Cerebellar cortex (tissue), 1 donor: Measurements from ENCODE around the gene ALPP.
"Not testable (repeated sequence)": the region's sequence is repeated elsewhere in the genome, so short reads cannot be mapped to it uniquely, and the experiment has no call there.

Experiments
- DNase-seq: peaks from one replicate; pipeline ENCODE4 v3.0.0-alpha.2; 2015; ENCODE audit warnings: low spot score

ALPP gene

DNA sequence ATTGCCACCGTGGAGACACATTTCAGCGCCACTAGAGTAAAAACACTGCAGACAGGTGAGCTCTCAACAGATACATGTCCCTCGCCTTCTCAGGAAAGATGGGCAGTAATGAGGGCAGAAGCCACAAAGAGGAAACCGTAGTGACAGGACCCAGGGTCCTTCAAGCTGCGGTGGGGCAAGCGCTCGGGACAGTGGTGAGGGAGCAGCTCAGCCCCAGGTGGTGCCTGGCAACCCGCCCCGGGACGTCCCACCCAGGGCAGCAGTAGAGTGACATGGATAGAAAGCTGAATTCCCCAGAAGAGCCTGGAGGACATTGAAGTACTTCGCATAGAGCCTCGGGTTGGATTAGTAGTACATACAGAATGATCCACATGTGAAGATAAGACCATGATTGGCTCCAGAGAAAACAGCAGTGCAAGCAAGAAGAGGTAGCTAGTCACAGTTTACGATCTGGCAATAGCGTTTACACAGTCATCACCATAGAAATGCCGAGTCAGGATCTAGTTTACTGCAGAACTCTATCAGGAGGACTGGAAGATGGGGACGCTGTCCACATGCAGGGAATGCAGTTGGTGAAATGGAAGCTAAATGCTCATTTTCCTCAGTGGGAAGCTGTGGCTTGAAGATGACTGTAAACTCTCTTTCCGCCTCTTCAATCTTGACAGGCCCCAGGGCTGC is 37.4 kb upstream of the ALPP start:
- no peak for DNase-seq

DNA sequence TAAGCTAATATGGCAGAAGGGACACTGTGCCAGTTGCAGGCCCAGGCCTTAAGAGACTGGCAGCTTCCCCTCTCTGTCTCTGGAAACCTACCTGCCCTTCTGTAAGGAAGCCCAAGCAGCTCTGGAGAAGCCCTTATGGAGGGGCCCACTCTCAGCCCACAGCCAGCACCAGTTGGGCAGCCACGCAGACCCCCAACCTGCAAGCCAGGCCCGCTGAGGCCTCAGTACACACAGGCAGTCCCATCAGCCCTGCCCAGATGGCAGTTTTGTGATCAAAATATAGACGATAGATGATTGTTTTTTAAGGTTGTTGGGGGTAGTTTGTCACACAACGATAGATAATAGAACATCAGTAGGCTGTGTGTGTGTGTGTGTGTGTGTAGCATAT is 36.8 kb upstream of the ALPP start:
- DNase-seq = no peak

DNA sequence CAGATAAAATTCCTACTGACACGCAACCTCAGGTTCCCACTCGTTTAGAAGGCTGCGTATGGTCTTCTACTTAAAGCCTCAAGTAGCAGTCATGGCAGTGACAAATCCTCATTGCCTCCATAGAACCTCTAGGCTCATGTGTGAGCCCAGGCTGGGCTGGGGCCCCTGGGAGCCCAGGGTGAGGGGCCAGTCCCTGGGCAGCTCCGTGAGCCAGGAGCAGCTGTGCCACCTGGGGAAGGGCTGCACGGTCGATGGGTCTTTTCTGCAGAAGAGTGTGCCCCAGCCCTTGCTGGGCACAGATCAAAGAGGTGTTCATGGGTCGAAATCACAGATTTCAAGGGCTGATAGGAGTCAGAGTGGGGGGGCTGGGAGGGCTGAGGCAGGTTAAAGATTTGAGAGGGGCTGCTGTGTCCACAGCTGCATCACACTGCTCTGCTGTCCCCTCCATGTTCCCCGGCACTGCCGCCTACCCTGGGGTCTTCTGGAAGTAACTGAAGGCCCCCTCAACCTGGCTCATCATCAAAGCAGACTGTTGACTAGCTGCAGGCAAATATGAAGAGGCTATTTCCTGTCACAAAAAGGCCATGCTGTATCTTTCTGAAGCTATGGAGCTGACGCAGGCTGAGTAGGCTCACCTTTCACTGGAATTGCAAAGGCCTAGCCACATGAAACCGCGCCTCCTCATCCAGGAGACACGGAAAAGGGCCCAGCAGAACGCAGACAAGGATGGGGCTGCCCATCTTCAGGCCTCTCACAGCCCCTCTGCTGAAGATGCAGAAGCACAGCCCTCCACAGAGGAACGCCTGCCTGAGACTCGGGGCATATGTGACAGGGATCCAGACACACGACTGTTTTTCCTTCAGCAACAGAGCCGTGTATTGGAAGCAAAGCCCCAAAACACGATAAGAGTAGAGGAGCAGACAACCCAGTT is 35.7 kb upstream of the ALPP start:
- DNase-seq = no peak

- DNase-seq = no peak
These were observed 34.7 kb upstream of the ALPP start for GRCh38 chr2:232343821-232344220.

- no peak for DNase-seq
These were observed 33.3 kb upstream of the ALPP start for GRCh38 chr2:232345251-232345650.

GRCh38 chr2:232347369-232347768 is 31.2 kb upstream of the ALPP start:
- DNase-seq = no peak

GRCh38 chr2:232348936-232349335 is 29.6 kb upstream of the ALPP start:
- no peak for DNase-seq

DNA sequence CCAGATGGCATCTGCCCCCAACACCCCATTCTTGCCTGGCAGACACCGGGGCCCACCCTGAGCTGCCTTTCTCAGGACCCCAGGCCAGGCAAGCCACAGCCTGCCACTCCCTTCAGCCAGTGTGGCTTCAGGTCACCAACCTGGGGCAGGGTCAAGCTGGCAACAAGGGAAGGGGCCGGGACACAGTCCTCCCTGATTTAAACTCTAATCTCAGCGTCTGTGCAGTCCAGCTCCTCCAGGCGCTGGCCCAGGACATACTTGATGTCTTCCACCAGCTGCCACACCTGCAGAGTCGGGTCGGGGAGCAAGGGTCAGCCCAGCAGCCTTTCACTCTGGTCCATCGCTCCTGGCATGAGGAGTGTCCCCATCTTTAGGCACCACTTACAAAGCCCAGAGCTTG is 29.0 kb upstream of the ALPP start:
- no peak for DNase-seq

- DNase-seq = no peak
These were observed 28.5 kb upstream of the ALPP start for GRCh38 chr2:232349946-232350635.

DNA sequence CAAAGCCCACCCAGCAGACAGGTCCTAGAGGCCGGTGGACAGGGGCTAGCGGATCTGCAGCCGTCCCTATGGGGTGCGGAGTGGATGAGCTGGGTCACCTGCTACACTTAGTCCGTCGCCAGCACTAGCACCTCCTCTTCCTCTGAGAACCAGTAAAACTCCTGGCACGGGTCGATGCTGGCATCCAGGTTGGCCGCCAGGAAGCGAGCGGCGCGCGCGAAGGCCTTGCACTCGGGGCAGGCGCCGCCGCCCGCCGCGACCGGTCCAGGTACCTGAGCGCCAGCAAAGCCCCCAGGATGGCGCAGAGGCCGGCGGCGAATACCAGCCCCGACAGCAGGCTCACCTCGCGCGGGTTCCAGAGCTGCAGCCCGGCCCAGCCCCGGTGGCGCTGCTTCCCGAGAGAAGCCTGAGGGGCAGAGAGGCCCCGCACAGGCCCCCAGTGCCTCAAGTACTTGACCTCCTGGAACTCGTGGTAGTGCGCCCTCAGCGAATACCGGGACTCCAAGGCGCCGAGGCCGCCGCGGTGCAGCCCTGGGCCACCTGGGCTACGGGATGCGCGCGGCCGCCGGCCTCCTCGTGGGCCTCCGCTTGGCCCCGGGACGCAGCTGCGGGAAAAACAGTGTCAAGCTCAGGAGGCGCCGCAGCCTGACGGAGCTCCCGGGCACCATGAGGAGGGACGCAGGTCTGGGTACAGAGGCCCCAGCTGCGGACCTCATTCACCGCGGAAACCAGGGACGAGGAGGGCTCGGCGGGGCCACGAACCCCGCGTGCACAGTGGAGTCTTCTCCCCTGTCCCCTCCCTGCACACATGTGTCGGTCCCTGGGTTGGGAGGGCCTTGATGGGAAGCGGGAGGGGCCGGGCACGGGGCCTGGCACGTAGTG is 27.5 kb upstream of the ALPP start:
- DNase-seq = no peak

DNA sequence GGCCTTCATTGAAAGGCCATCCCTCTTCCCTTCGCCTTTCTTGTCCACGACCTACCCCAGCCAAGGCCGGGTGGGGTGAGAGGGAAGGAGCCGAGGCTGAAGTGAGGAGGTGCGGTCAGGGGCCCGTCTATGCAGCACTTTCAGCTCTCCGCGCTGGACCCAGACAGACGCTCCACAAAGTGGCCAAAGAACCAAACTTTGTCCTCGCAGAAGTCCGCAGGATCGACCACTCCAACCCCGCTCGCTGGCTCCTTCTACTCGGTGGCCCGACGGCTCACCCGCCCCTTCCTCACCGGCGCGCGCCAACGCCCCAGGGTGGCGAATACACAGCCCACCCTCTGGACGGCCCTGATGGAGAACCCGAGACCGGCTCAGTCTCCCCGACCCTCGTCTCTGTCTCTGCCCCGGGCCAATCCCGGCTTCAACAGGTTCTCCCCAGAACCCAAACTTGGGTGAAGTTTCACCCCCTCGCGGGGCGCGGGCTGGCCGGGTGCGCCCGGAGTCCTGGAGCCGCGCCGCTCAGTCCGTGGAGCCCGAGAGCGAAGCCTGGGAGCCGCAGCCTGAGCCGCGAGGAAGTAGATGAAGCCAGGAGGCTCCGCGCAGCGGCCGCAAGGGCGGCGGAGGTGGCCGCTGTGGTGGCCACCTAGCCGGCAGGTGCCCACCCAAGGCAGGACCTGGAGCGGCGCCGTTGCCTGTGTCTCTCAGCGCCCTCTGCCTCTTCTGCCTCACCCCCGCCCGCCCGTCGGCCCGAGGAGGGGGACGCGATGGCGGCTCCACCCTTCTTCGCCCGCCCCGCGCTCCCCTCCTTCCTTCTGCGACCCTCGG is 26.7 kb upstream of the ALPP start:
- no peak for DNase-seq

- no peak for DNase-seq
These were observed 25.9 kb upstream of the ALPP start for GRCh38 chr2:232352511-232353091.

- no peak for DNase-seq
These were observed 25.5 kb upstream of the ALPP start for GRCh38 chr2:232353096-232353495.

DNA sequence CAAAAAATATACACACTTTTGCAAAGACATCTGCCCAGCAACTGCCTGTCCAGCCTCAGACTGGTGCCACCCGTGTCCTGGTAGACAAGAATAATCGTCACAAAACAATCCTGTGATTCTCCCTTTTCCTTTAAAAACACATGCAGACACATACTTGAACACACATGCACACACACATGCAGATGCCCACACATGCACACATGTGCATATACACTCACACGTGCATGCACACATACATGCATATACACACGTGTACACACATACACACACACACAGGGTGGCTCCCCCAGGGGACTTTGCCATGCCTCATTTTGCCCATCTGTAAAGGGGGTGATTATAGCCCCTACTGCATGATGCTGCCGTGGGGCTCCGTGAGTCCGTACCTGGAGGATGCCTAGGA is 24.9 kb upstream of the ALPP start:
- no peak for DNase-seq

- DNase-seq = no peak
These were observed 24.5 kb upstream of the ALPP start for GRCh38 chr2:232354069-232354468.

DNA sequence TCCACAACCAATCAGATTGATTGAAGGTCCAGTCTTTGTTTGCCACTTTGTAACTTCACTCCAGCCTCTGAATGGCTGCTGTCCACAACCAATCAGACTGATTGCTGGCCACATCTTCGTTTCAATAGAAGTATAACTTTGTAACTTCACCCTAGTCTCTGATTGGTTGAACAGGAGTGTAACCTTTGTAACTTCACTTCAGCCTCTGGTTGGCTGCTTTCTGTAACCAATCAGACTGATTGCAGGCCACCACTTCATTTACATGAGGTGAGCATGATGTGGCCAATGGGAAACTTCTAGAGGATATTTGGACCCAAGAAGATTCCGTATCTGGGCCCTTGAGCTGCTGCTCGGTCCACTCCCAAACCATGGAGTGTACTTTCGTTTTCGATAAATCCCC is 16.9 kb upstream of the ALPP start:
- DNase-seq = no peak

GRCh38 chr2:232362174-232362900 is 16.2 kb upstream of the ALPP start:
- no peak for DNase-seq

DNA sequence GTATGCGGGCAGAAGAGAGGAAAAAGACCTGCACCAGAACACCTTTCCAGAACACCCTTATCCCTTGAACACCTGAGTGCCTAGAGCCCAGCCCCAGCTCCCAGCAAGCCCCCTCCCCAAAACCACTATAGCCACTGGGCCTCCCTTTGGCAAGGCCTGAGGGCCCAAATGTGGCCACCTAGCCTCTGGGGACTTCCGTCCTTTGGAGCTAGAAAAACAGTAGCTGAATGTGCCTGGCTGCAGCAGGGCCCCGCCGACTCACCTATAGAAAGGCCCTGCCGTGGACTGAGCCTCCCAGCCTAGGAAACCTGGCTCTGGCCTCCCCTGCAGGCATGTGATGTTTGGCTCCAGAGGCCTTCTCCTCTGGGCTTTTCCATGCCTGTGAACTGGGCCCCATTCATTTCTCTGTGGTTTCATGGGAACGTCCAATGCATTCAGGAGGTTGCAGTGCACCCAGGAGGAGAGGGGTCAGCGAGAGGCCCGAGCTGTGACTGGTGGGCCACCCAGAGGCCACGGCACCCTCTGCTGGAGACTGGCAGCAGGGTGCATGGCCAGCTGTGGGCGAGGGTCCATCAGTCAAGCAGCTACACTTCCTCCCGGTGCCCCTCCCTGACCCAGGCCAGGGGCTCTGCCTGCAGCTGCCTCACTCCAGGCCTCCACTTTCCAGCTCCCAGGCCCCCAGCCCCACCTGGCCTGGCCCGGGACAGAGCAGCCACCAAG is 15.3 kb upstream of the ALPP start:
- DNase-seq = not testable (repeated sequence)
